Measurements from ENCODE around the gene CCR9. TPM values are rescaled to one million over a fixed set of nuclear protein-coding genes. Genes with fewer than 3 reads are reported as not detected.

The CCR9 gene, protein sequence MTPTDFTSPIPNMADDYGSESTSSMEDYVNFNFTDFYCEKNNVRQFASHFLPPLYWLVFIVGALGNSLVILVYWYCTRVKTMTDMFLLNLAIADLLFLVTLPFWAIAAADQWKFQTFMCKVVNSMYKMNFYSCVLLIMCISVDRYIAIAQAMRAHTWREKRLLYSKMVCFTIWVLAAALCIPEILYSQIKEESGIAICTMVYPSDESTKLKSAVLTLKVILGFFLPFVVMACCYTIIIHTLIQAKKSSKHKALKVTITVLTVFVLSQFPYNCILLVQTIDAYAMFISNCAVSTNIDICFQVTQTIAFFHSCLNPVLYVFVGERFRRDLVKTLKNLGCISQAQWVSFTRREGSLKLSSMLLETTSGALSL
- not detected in 2 replicates for total RNA-seq
- long read RNA-seq: 0 reads

- H3K27ac Mint-ChIP-seq: no peak within 1 kb of the TSS
- no peak for TF ChIP-seq CTCF (IDR thresholded peaks at IDR 0.05; ENCODE audit: unreplicated experiment)
- DNase-seq (ENCODE audit: low spot score, unreplicated experiment): no peak
Measured at GRCh38 chr3:45885979-45886705, at the start of gene CCR9. CCR9 (plus strand) TSS chr3:45886543; CDS start chr3:45894934, 8,391 bp downstream.

GRCh38 chr3:45838466-45838865, 47.9 kb upstream of the CCR9 start:
- H3K36me3 Mint-ChIP-seq (ENCODE audit: insufficient read depth): peaks cover 7% of the 10 kb centered on the region
- H3K27ac Mint-ChIP-seq: no peak overlapping the region
- peaks cover 6% of the 10 kb centered on the region for H3K4me1 Mint-ChIP-seq (ENCODE audit: low read depth)
- DNase-seq (ENCODE audit: low spot score, unreplicated experiment): no peak
- H3K27me3 Mint-ChIP-seq: peaks cover 5% of the 10 kb centered on the region
- H3K9me3 Mint-ChIP-seq (ENCODE audit: low read depth): peaks cover 4% of the 10 kb centered on the region
- no peak for TF ChIP-seq CTCF (IDR thresholded peaks at IDR 0.05; ENCODE audit: unreplicated experiment)
- H3K4me3 Mint-ChIP-seq (ENCODE audit: low read depth): no peak overlapping the region

More at GRCh38 chr3:45885979-45886705, at the start of gene CCR9:
- Mint-ChIP-seq H3K36me3 (ENCODE audit: insufficient read depth) (no peaks in the 10 kb centered on the region), H3K9me3 (ENCODE audit: low read depth) (no peaks in the 10 kb centered on the region), H3K27me3 (peaks cover 14% of the 10 kb centered on the region), H3K4me3 (ENCODE audit: low read depth) (no peak within 1 kb of the TSS), H3K4me1 (ENCODE audit: low read depth) (peaks cover 2% of the 10 kb centered on the region)

DNA sequence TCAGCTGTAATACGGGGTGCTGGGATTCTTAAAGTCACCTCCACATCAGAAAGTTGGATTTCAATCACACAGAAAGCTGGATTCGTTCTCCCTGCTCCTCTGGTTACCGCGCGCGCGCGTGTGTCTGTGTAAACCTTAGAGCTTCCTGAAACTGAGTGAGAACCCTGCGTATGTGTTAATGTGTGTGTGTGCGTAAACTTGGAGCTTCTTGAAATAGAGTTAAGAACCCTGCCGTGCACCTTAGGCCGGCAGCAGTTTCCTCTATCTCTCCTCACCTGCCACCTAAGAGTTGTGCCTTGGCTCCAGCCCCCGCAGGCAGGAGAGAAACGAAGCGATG, 45.0 kb upstream of the CCR9 start:
- peak overlapping the region; percentile 92 for H3K4me3 Mint-ChIP-seq (ENCODE audit: low read depth)
- H3K36me3 Mint-ChIP-seq (ENCODE audit: insufficient read depth): peaks cover 2% of the 10 kb centered on the region
- H3K9me3 Mint-ChIP-seq (ENCODE audit: low read depth): peaks cover 4% of the 10 kb centered on the region
- peaks cover 6% of the 10 kb centered on the region for H3K4me1 Mint-ChIP-seq (ENCODE audit: low read depth)
- no peak for DNase-seq (ENCODE audit: low spot score, unreplicated experiment)
- TF ChIP-seq CTCF (IDR thresholded peaks at IDR 0.05; ENCODE audit: unreplicated experiment): no peak
- peak overlapping the region; percentile 93 for H3K27ac Mint-ChIP-seq
- peaks cover 31% of the 10 kb centered on the region for H3K27me3 Mint-ChIP-seq

- peaks cover 37% of the 10 kb centered on the region for H3K27me3 Mint-ChIP-seq
- H3K9me3 Mint-ChIP-seq (ENCODE audit: low read depth): peaks cover 4% of the 10 kb centered on the region
- H3K27ac Mint-ChIP-seq: peak within 1 kb of the TSS; percentile 93
- peak within 1 kb of the TSS; percentile 92 for H3K4me3 Mint-ChIP-seq (ENCODE audit: low read depth)
- peaks cover 6% of the 10 kb centered on the region for H3K4me1 Mint-ChIP-seq (ENCODE audit: low read depth)
- TF ChIP-seq CTCF (IDR thresholded peaks at IDR 0.05; ENCODE audit: unreplicated experiment): no peak
- peak; percentile 74 for DNase-seq (ENCODE audit: low spot score, unreplicated experiment)
- no peaks in the 10 kb centered on the region for H3K36me3 Mint-ChIP-seq (ENCODE audit: insufficient read depth)
Measured at GRCh38 chr3:45841757-45842491, 44.4 kb upstream of the CCR9 start, which contains the start of gene LZTFL1. LZTFL1 (minus strand) TSS chr3:45842119; CDS start chr3:45841991, 128 bp downstream.
